ENCODE measurements around the gene SNAPC2.

SNAPC2 gene

DNA sequence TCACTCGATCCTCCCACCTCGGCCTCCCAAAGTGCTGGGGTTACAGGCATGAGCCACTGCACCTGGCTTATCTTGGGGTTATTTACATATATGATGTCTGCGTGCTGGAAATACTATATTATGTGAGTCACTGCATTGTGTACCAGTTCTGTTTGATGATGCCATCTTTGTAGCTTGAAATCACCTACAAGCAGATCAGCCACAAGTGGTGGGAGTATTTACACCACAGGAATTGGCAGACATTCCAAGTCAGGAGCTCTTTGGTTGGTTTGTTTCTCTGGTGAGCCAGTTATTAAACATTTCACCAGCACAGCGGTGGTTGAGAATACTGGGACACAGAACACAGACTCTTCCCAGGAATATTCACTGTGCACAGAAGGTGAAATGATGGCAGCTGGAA is 27.8 kb downstream of the SNAPC2 start:
- no peak overlapping the region for H3K9ac ChIP-seq
- no peaks in the 10 kb centered on the region for H3K36me3 ChIP-seq (ENCODE audit: insufficient read depth)
- H3K79me2 ChIP-seq (ENCODE audit: insufficient read depth, low read depth): peaks cover 11% of the 10 kb centered on the region; the same call in 1 of the 2 replicates
- H3K4me1 ChIP-seq (ENCODE audit: low read depth, poor library complexity, severe bottlenecking): peaks cover 6% of the 10 kb centered on the region
- H4K20me1 ChIP-seq (ENCODE audit: insufficient read depth): no peaks in the 10 kb centered on the region
- no peak overlapping the region for H2AFZ ChIP-seq (ENCODE audit: low read depth)
- H3K27me3 ChIP-seq (ENCODE audit: insufficient read depth, low read depth): no peaks in the 10 kb centered on the region
- TF ChIP-seq, protein P1, sequence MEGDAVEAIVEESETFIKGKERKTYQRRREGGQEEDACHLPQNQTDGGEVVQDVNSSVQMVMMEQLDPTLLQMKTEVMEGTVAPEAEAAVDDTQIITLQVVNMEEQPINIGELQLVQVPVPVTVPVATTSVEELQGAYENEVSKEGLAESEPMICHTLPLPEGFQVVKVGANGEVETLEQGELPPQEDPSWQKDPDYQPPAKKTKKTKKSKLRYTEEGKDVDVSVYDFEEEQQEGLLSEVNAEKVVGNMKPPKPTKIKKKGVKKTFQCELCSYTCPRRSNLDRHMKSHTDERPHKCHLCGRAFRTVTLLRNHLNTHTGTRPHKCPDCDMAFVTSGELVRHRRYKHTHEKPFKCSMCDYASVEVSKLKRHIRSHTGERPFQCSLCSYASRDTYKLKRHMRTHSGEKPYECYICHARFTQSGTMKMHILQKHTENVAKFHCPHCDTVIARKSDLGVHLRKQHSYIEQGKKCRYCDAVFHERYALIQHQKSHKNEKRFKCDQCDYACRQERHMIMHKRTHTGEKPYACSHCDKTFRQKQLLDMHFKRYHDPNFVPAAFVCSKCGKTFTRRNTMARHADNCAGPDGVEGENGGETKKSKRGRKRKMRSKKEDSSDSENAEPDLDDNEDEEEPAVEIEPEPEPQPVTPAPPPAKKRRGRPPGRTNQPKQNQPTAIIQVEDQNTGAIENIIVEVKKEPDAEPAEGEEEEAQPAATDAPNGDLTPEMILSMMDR (conservative IDR thresholded peaks at IDR 0.05; ENCODE audit: low read depth, low read length): no peak
- no peak overlapping the region for H3K4me3 ChIP-seq (IDR thresholded peaks at IDR 0.05; ENCODE audit: insufficient read depth, low read depth, low read length)
- H3K27ac ChIP-seq: no peak overlapping the region
- no peak overlapping the region for H3K4me2 ChIP-seq

DNA sequence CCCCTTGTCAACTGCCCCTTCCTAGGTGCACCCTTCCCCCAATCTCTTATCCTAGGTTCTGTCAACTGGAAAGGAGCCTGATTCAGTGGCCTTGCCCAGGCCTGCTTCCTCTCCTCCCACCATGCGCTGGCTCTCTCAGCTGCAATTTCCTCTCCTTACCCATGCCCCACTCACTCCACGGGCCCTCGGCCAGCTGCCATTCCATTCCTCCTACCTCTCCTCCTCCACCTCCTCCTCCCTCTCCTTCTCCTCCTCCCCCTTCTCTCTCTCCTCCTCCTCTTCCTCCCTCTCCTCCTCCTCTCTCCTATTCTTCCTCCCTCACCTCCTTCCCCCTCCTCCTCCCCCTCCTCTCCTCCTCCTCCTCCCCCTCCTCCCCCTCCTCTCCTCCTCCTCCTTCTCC is 32.9 kb downstream of the SNAPC2 start:
- no peaks in the 10 kb centered on the region for H3K79me2 ChIP-seq (ENCODE audit: insufficient read depth, low read depth)
- no peaks in the 10 kb centered on the region for H3K4me1 ChIP-seq (ENCODE audit: low read depth, poor library complexity, severe bottlenecking)
- TF ChIP-seq, protein P1 (conservative IDR thresholded peaks at IDR 0.05; ENCODE audit: low read depth, low read length): no peak
- no peak overlapping the region for H3K9ac ChIP-seq
- H3K36me3 ChIP-seq (ENCODE audit: insufficient read depth): no peaks in the 10 kb centered on the region
- no peaks in the 10 kb centered on the region for H4K20me1 ChIP-seq (ENCODE audit: insufficient read depth)
- no peak overlapping the region for H3K4me3 ChIP-seq (IDR thresholded peaks at IDR 0.05; ENCODE audit: insufficient read depth, low read depth, low read length)
- H3K4me2 ChIP-seq: no peak overlapping the region
- no peaks in the 10 kb centered on the region for H3K27me3 ChIP-seq (ENCODE audit: insufficient read depth, low read depth)
- no peak overlapping the region for H3K27ac ChIP-seq
- H2AFZ ChIP-seq (ENCODE audit: low read depth): no peak overlapping the region

DNA sequence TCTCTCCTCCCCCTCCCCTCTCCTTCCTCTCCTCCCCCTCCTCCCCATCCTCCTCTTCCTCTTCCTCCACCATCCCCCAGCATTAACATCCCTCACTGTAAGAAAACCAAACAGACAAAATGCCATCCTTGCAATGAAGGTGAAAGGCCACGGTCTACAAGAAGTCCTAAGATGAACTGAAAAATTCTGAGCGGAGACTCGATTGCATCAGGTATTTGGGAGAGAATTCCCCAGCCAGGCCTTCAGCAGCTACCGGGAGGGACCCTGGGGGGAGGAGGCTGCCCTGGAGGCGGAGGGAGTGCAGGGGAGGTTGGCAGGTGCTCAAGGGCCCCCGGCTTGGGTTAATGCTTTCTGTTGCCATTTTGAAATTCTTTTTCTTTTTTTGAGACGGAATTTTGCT is 33.4 kb downstream of the SNAPC2 start:
- Histone ChIP-seq H3K79me2 (ENCODE audit: insufficient read depth, low read depth) (no peaks in the 10 kb centered on the region), H3K9ac (no peak overlapping the region), H3K36me3 (ENCODE audit: insufficient read depth) (no peaks in the 10 kb centered on the region), H3K4me3 (IDR thresholded peaks at IDR 0.05; ENCODE audit: insufficient read depth, low read depth, low read length) (no peak overlapping the region), H3K4me2 (no peak overlapping the region), H3K27ac (no peak overlapping the region), H3K4me1 (ENCODE audit: low read depth, poor library complexity, severe bottlenecking) (no peaks in the 10 kb centered on the region), H4K20me1 (ENCODE audit: insufficient read depth) (no peaks in the 10 kb centered on the region), H3K27me3 (ENCODE audit: insufficient read depth, low read depth) (no peaks in the 10 kb centered on the region), H2AFZ (ENCODE audit: low read depth) (no peak overlapping the region)
- TF ChIP-seq, protein P1 (conservative IDR thresholded peaks at IDR 0.05; ENCODE audit: low read depth, low read length): no peak

DNA sequence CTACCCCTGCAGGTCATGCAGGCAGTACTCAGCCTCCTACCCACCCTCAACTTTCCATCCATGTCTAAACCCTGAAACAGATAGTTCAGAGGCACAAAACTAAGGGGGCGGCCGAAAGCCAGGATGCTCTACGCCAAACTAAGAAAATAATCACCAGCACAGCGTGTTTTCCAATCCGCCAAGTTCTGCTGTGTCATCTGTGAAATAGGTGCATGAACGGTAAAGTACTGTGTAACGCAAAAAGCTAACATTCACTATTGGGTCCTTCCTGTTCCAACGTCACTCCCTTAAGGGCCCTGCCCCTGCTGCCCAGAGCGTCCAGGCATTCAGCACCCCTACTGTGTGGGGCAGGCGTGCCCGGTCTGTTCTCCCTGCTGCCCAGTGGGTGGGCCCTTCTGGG is 35.6 kb downstream of the SNAPC2 start:
- Histone ChIP-seq H2AFZ (ENCODE audit: low read depth) (no peak overlapping the region), H3K27ac (no peak overlapping the region), H4K20me1 (ENCODE audit: insufficient read depth) (no peaks in the 10 kb centered on the region), H3K4me3 (IDR thresholded peaks at IDR 0.05; ENCODE audit: insufficient read depth, low read depth, low read length) (no peak overlapping the region), H3K79me2 (ENCODE audit: insufficient read depth, low read depth) (no peaks in the 10 kb centered on the region), H3K4me2 (no peak overlapping the region), H3K4me1 (ENCODE audit: low read depth, poor library complexity, severe bottlenecking) (no peaks in the 10 kb centered on the region), H3K27me3 (ENCODE audit: insufficient read depth, low read depth) (no peaks in the 10 kb centered on the region), H3K36me3 (ENCODE audit: insufficient read depth) (no peaks in the 10 kb centered on the region), H3K9ac (no peak overlapping the region)
- TF ChIP-seq, protein P1 (conservative IDR thresholded peaks at IDR 0.05; ENCODE audit: low read depth, low read length): no peak
